Measurements from ENCODE around the gene MAGEF1. TPM values are rescaled to one million over a fixed set of nuclear protein-coding genes. Genes with fewer than 3 reads are reported as not detected.

MAGEF1 gene
- total and polyA plus RNA-seq, 9 of the 15 experiments (the other 6 are each of a cell fraction or from before 2014, with no cell fraction given): 1.5 to 39.1 (median 19.8) TPM

- Histone ChIP-seq H3K27me3 (ENCODE audit: control insufficient read depth in 2 of 2, insufficient read depth in 2 of 2, low read length in 2 of 2) (peaks cover 11 to 27% of the 10 kb centered on the region in 2 experiments; a peak in 4 of 5 replicates), H3K27ac (ENCODE audit: extremely low read depth, low read depth, low read length) (no peak overlapping the region), H3K9me3 (replicated peaks; ENCODE audit: control insufficient read depth, insufficient read depth, low read depth, low read length) (no peaks in the 10 kb centered on the region), H3K79me2 (ENCODE audit: control insufficient read depth, insufficient read depth, low read length) (no peaks in the 10 kb centered on the region), H3K36me3 (ENCODE audit: control insufficient read depth, insufficient read depth, low read length) (no peaks in the 10 kb centered on the region), H3K9me1 (ENCODE audit: control insufficient read depth, insufficient read depth, low read length) (no peaks in the 10 kb centered on the region), H2AFZ (ENCODE audit: low read depth, low read length) (no peak overlapping the region), H3K9ac (ENCODE audit: insufficient read depth in 1 of 2, low read depth in 2 of 2, low read length in 2 of 2) (no peak overlapping the region), H3K4me1 (replicated peaks in 1 of 2; ENCODE audit: control insufficient read depth in 2 of 2, insufficient read depth in 2 of 2, low read length in 2 of 2) (no peaks in the 10 kb centered on the region), H3K4me2 (ENCODE audit: insufficient read depth, low read length) (no peak overlapping the region), H4K20me1 (replicated peaks; ENCODE audit: control insufficient read depth, insufficient read depth, low read length) (no peaks in the 10 kb centered on the region), H3K4me3 (no peak overlapping the region)
- FAIRE-seq: no peak
- TF ChIP-seq SIX5 (IDR thresholded peaks at IDR 0.05; ENCODE audit: borderline replicate concordance in 1 of 2, insufficient read depth in 1 of 2, low read depth in 1 of 2, low read length in 2 of 2) (no peak), PKNOX1 (IDR thresholded peaks at IDR 0.05) (no peak), ZNF586 (CRISPR knock-in tag; conservative IDR thresholded peaks at IDR 0.05) (no peak), ZNF318 (IDR thresholded peaks at IDR 0.05; ENCODE audit: borderline replicate concordance in 1 of 2, low read depth in 1 of 2) (no peak)
- WGBS (ENCODE audit: insufficient coverage, low coverage, missing lambda C conversion rate): 15% methylated on average over 4 of the region's 4 CpGs
- DNase-seq (ENCODE audit: extremely low read depth in 1 of 4, low spot score in 3 of 4): no peak
- BruUV-seq (replicated peaks): no TSS peak
- CTCF ChIA-PET (ENCODE audit: low intra/inter-chr PET ratio): no interaction called here
- POLR2A ChIA-PET: interaction anchor here (0.6 to 1.4 kb wide), 2 partner anchors 7 to 14 kb away, joined by 4 to 5 read pairs; no protein-coding TSS in a partner anchor
- ATAC-seq: no peak
- intact Hi-C loops (cut with micrococcal nuclease) (loop anchor here (5.0 kb wide), 2 partner anchors 51 to 144 kb away; no protein-coding TSS in a partner anchor), in situ Hi-C loops (cut with MboI) (no loop called here)
These were observed 14.6 kb upstream of the MAGEF1 start for GRCh38 chr3:184726497-184726896.
